OCI-LY3 (cell line): ENCODE data around the gene GSTM2.
"Not testable (repeated sequence)": the region's sequence is repeated elsewhere in the genome, so short reads cannot be mapped to it uniquely, and the experiment has no call there.

Experiments used
- EZH2phosphoT487 ChIP-seq: fragments of 200-600 bp; shearing (Covaris generic); IDR thresholded peaks from 2 replicates; pipeline ENCODE4 v1.6.1; 2018; ENCODE audit warnings: antibody characterized with exemption, mixed run types, low read depth
- TF ChIP-seq, protein P1 (sequence below): fragments of 200-600, 300-600 bp; sonication (generic); IDR thresholded peaks from 2 replicates; pipeline ENCODE4 v1.5.1; 2014; ENCODE audit warnings: antibody characterized with exemption, low read length, low read depth

DNA sequence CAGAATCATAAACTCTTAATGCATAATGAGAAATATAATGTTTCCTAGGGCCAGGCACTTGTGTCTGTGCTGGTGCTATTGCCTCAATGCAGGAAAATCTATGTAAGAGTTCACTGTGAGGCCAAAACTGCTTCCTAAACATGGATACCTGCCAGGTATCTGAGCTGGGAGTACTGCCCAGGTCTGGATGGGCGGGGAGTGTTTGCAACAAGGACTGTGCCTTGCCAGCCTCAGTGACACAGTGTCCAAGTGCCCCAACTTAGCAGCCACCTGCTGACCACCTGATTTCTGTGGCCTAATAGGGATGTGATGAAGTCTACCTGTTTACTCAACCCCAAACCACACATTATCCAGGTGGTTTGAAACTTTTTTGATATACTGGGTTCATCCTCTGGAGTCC lies 17.5 kb downstream of the GSTM2 start:
- TF ChIP-seq, protein P1, sequence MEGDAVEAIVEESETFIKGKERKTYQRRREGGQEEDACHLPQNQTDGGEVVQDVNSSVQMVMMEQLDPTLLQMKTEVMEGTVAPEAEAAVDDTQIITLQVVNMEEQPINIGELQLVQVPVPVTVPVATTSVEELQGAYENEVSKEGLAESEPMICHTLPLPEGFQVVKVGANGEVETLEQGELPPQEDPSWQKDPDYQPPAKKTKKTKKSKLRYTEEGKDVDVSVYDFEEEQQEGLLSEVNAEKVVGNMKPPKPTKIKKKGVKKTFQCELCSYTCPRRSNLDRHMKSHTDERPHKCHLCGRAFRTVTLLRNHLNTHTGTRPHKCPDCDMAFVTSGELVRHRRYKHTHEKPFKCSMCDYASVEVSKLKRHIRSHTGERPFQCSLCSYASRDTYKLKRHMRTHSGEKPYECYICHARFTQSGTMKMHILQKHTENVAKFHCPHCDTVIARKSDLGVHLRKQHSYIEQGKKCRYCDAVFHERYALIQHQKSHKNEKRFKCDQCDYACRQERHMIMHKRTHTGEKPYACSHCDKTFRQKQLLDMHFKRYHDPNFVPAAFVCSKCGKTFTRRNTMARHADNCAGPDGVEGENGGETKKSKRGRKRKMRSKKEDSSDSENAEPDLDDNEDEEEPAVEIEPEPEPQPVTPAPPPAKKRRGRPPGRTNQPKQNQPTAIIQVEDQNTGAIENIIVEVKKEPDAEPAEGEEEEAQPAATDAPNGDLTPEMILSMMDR, result not testable (repeated sequence)
- not testable (repeated sequence) for TF ChIP-seq EZH2phosphoT487
